ENCODE data around the gene CCDC136. TPM values are rescaled to one million over a fixed set of nuclear protein-coding genes. Genes with fewer than 3 reads are reported as not detected.
A peak's percentile ranks its signal among the peaks of the same experiment; 100 is the strongest.

The CCDC136 gene
- polyA plus RNA-seq, 1 of the 3 experiments (the other 2 are of a cell fraction), result 48.4 TPM

- TF ChIP-seq GATA2 (CRISPR knock-in tag; IDR thresholded peaks at IDR 0.05), result no peak
- TF ChIP-seq, protein P1, sequence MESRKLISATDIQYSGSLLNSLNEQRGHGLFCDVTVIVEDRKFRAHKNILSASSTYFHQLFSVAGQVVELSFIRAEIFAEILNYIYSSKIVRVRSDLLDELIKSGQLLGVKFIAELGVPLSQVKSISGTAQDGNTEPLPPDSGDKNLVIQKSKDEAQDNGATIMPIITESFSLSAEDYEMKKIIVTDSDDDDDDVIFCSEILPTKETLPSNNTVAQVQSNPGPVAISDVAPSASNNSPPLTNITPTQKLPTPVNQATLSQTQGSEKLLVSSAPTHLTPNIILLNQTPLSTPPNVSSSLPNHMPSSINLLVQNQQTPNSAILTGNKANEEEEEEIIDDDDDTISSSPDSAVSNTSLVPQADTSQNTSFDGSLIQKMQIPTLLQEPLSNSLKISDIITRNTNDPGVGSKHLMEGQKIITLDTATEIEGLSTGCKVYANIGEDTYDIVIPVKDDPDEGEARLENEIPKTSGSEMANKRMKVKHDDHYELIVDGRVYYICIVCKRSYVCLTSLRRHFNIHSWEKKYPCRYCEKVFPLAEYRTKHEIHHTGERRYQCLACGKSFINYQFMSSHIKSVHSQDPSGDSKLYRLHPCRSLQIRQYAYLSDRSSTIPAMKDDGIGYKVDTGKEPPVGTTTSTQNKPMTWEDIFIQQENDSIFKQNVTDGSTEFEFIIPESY (IDR thresholded peaks at IDR 0.05; ENCODE audit: borderline replicate concordance, low read depth), result no peak
- TF ChIP-seq SMC3 (IDR thresholded peaks at IDR 0.05; ENCODE audit: low read depth, low read length), result peak; percentile 30
- no peak for TF ChIP-seq FOXJ3 (CRISPR knock-in tag; IDR thresholded peaks at IDR 0.05)
- no peak for TF ChIP-seq NFIC (IDR thresholded peaks at IDR 0.05; ENCODE audit: borderline replicate concordance)
- TF ChIP-seq, protein P2, sequence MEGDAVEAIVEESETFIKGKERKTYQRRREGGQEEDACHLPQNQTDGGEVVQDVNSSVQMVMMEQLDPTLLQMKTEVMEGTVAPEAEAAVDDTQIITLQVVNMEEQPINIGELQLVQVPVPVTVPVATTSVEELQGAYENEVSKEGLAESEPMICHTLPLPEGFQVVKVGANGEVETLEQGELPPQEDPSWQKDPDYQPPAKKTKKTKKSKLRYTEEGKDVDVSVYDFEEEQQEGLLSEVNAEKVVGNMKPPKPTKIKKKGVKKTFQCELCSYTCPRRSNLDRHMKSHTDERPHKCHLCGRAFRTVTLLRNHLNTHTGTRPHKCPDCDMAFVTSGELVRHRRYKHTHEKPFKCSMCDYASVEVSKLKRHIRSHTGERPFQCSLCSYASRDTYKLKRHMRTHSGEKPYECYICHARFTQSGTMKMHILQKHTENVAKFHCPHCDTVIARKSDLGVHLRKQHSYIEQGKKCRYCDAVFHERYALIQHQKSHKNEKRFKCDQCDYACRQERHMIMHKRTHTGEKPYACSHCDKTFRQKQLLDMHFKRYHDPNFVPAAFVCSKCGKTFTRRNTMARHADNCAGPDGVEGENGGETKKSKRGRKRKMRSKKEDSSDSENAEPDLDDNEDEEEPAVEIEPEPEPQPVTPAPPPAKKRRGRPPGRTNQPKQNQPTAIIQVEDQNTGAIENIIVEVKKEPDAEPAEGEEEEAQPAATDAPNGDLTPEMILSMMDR (IDR thresholded peaks at IDR 0.05), result peak; percentile 44
- TF ChIP-seq RXRA (IDR thresholded peaks at IDR 0.05; ENCODE audit: borderline replicate concordance, low read depth), result no peak
- TF ChIP-seq ELF1 (IDR thresholded peaks at IDR 0.05), result no peak
- TF ChIP-seq NRF1 (IDR thresholded peaks at IDR 0.05; ENCODE audit: low read depth, low read length), result no peak
- TF ChIP-seq EZH2phosphoT487 (IDR thresholded peaks at IDR 0.05; ENCODE audit: borderline replicate concordance, low read depth), result no peak
- TF ChIP-seq RFX5 (IDR thresholded peaks at IDR 0.05; ENCODE audit: low read length), result no peak
- no peak for TF ChIP-seq JUND (IDR thresholded peaks at IDR 0.05)
- no peak for TF ChIP-seq YY1 (IDR thresholded peaks at IDR 0.05; ENCODE audit: low read depth)
- no peak for TF ChIP-seq PBX3 (IDR thresholded peaks at IDR 0.05)
- no peak for TF ChIP-seq SIN3A (IDR thresholded peaks at IDR 0.05; ENCODE audit: borderline replicate concordance, low read depth, low read length)
- TF ChIP-seq RAD21 (IDR thresholded peaks at IDR 0.05; ENCODE audit: low read length), result no peak; the same call in 1 of the 2 replicates
- TF ChIP-seq RCOR1 (IDR thresholded peaks at IDR 0.05; ENCODE audit: low read length), result no peak
- TF ChIP-seq CHD2 (IDR thresholded peaks at IDR 0.05; ENCODE audit: low read length, partially characterized antibody), result no peak
- TF ChIP-seq, protein P3, sequence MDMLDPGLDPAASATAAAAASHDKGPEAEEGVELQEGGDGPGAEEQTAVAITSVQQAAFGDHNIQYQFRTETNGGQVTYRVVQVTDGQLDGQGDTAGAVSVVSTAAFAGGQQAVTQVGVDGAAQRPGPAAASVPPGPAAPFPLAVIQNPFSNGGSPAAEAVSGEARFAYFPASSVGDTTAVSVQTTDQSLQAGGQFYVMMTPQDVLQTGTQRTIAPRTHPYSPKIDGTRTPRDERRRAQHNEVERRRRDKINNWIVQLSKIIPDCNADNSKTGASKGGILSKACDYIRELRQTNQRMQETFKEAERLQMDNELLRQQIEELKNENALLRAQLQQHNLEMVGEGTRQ (IDR thresholded peaks at IDR 0.05; ENCODE audit: borderline replicate concordance, low read depth, low read length), result no peak
- TF ChIP-seq MEF2A (IDR thresholded peaks at IDR 0.05; ENCODE audit: borderline replicate concordance, low read depth), result no peak
Observed at GRCh38 chr7:128869138-128869943, 77.6 kb downstream of the CCDC136 start (continued).
